T-helper 2 cell treated with Interferon-gamma antibody and Interleukin-4, amounts not matched to agents 100 ng/mL and 5 ng/mL, for 36 hours (primary cell): ENCODE measurements around the gene CDH23. TPM values are rescaled to one million over a fixed set of nuclear protein-coding genes. Genes with fewer than 3 reads are reported as not detected.

Source experiments
- intact Hi-C: fragments of 100-400 bp; cut with micrococcal nuclease; formaldehyde crosslinking; loops from one replicate; pipeline ENCODE4 v1.15.1; 2023
- total RNA-seq: library from RNA; stranded (reverse); gene quantifications from 2 replicates; pipeline ENCODE4 v1.2.3, GENCODE V29; 2022

The CDH23 gene
- total RNA-seq, 1 donor from 2014 or later, result 4.2 TPM

GRCh38 chr10:71618176-71618575 lies 221.5 kb downstream of the CDH23 start:
- intact Hi-C loops, result no loop called here

GRCh38 chr10:71618598-71618997 lies 221.9 kb downstream of the CDH23 start:
- intact Hi-C loops, result no loop called here

- intact Hi-C loops, result no loop called here
Observed at GRCh38 chr10:71620642-71621041, 223.9 kb downstream of the CDH23 start.

- intact Hi-C loops, result no loop called here
Observed at GRCh38 chr10:71621231-71622153, 224.8 kb downstream of the CDH23 start.

- intact Hi-C loops, result no loop called here
Observed at GRCh38 chr10:71622154-71622526, 225.4 kb downstream of the CDH23 start.

- intact Hi-C loops, result no loop called here
Observed at GRCh38 chr10:71622616-71623015, 225.9 kb downstream of the CDH23 start.

GRCh38 chr10:71623098-71623985 lies 226.6 kb downstream of the CDH23 start:
- intact Hi-C loops, result no loop called here

- intact Hi-C loops, result no loop called here
Observed at GRCh38 chr10:71623986-71624291, 227.2 kb downstream of the CDH23 start.

GRCh38 chr10:71625445-71626175 lies 228.9 kb downstream of the CDH23 start:
- intact Hi-C loops, result no loop called here

- intact Hi-C loops, result no loop called here
Observed at GRCh38 chr10:71627230-71627939, 230.7 kb downstream of the CDH23 start.

GRCh38 chr10:71627956-71628355 lies 231.2 kb downstream of the CDH23 start:
- intact Hi-C loops, result no loop called here

- intact Hi-C loops, result no loop called here
Observed at GRCh38 chr10:71629131-71629530, 232.4 kb downstream of the CDH23 start.

GRCh38 chr10:71630168-71630567 lies 233.4 kb downstream of the CDH23 start:
- intact Hi-C loops, result no loop called here

GRCh38 chr10:71631007-71631861 lies 234.5 kb downstream of the CDH23 start:
- intact Hi-C loops, result no loop called here

- intact Hi-C loops, result no loop called here
Observed at GRCh38 chr10:71632200-71632820, 235.6 kb downstream of the CDH23 start.

GRCh38 chr10:71632896-71633600 lies 236.3 kb downstream of the CDH23 start:
- intact Hi-C loops, result no loop called here

- intact Hi-C loops, result no loop called here
Observed at GRCh38 chr10:71633920-71634319, 237.2 kb downstream of the CDH23 start.

- intact Hi-C loops, result no loop called here
Observed at GRCh38 chr10:71634531-71635164, 237.9 kb downstream of the CDH23 start.
